Peyer's patch (tissue), 4 donors: ENCODE results near the gene SPATA20. TPM values are rescaled to one million over a fixed set of nuclear protein-coding genes. Genes with fewer than 3 reads are reported as not detected.
A peak's percentile ranks its signal among the peaks of the same experiment; 100 is the strongest.

Source experiments
- DNase-seq, 3 donors: peaks; one replicate each; pipeline ENCODE4 v3.0.0-alpha.2; 2017 to 2019
- H3K27ac ChIP-seq, 4 donors: fragments of 200-600 bp; sonication (generic); one replicate each; pipeline ENCODE4 v1.5.1; 2016 to 2019
- H3K27me3 ChIP-seq, 2 donors: fragments of 200-600 bp; sonication (generic); one replicate each; pipeline ENCODE4 v1.5.1; 2019
- H3K36me3 ChIP-seq, 3 donors: fragments of 200-600 bp; sonication (generic); one replicate each; pipeline ENCODE4 v1.5.1; 2016 to 2019
- H3K4me1 ChIP-seq, 4 donors: fragments of 200-600 bp; sonication (generic); one replicate each; pipeline ENCODE4 v1.5.1; 2016 to 2019
- H3K4me3 ChIP-seq, 4 donors: fragments of 200-600 bp; sonication (generic); 1 replicate in 3 of 4; 2 replicates in 1 of 4; pipeline ENCODE4 v1.5.1; 2016 to 2019; ENCODE audit warnings: mild to moderate bottlenecking in 1 of 4
- H3K9me3 ChIP-seq, 4 donors: fragments of 200-600 bp; sonication (generic); one replicate each; pipeline ENCODE4 v1.5.1; 2016 to 2019; ENCODE audit warnings: mild to moderate bottlenecking in 1 of 4
- CTCF ChIP-seq, 6 experiments: fragments of 450-650 bp in 4 of 6; fragments of 200-600 bp in 2 of 6; sonication (generic) in 1 of 6; IDR thresholded peaks; one replicate each; pipeline ENCODE4 v1.5.1; 2017 to 2019; ENCODE audit warnings: antibody characterized with exemption in 6 of 6, mild to moderate bottlenecking in 3 of 6, moderate library complexity in 1 of 6
- POLR2A ChIP-seq, 2 donors: fragments of 450-650 bp; IDR thresholded peaks; one replicate each; pipeline ENCODE4 v1.5.1; 2017; ENCODE audit warnings: antibody characterized with exemption in 2 of 2, mild to moderate bottlenecking in 2 of 2, moderate library complexity in 2 of 2
- total RNA-seq, 4 donors: library from RNA; depleted of rRNA; stranded (reverse); fragments of >200 nt; gene quantifications; one replicate each; pipeline ENCODE4 v1.1.0, GENCODE V29; 2016

The SPATA20 gene
- total RNA-seq, 4 donors from 2014 or later, result 75.1 to 125 (median 110) TPM

DNA sequence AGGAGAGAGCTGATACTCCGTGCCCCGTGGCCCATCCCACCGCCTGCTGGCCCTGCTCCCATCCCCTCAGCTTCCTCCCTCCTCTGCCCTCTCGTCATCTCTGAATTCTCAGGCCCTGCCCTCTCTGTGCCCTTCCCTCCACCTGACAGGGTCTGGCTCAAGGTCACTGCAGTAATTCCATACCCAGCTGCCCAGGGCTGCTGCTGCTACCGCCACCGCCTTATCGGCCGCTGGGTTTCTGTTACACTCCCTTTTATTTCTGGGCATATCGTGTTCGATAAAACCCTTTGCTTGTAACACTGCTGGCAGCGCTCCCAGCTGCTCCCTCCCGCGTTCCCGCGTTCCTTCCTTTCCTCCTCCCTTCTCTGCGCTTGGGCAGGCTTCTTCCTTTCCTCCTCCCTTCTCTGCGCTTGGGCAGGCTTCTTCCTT is 13.2 kb upstream of the SPATA20 start:
- Histone ChIP-seq H3K27ac (peak overlapping the region in 3 of 4 donors; percentile 60 to 84 (median 82)), H3K27me3 (peaks cover 0 to 10% of the 10 kb centered on the region in 2 donors), H3K36me3 (no peaks in the 10 kb centered on the region), H3K9me3 (no peaks in the 10 kb centered on the region), H3K4me3 (peak overlapping the region in 2 of 4 donors; percentile 38 to 50), H3K4me1 (peaks cover 0 to 44% (median 0%) of the 10 kb centered on the region in 4 donors)
- TF ChIP-seq CTCF (IDR thresholded peaks at IDR 0.05) (no peak), POLR2A (IDR thresholded peaks at IDR 0.05) (no peak)
- DNase-seq, result peak in 2 of 3 donors; percentile 71 to 79

DNA sequence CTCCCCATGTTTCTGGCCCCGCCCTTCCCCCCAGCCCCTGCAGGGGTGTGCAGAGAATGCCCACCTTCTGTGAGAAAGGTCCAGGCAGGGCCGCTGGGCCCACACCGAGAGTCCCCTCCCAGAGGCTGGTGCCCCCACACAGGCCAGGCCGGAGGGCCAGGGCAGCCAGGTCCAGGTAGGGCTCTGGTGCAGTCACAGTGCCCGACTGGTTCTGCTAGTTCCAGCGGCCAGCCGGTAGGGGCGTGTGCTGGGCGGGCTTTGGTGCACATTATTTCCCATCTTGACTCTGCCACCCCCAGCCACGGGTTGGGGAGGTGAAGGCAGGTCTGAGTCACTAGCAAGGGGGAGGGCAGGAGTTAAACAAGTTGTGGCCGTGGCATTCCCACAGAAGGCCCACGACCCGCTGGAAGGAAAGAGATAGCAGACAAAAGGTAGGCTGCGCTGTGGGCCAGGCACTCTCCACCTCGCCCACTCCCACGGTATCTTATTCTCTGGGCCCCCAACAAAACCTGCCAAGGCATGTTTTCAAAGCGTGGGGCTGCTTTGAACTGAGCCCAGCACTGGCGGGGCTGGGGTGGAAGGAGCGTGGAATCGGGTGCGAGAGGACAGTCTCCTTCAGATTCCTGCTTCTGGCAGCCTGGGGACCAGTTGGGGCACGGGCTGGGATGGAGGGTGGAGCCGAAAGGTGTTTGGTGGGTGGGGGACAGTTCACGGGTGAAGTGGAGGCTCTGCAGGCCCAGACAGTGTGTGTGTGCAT is 12.6 kb upstream of the SPATA20 start:
- peak overlapping the region in 2 of 4 donors; percentile 38 to 50 for H3K4me3 ChIP-seq
- peak in 2 of 3 donors; percentile 69 to 81 for DNase-seq
- peaks cover 0 to 51% (median 0%) of the 10 kb centered on the region in 4 donors for H3K4me1 ChIP-seq
- peaks cover 0 to 10% of the 10 kb centered on the region in 2 donors for H3K27me3 ChIP-seq
- H3K9me3 ChIP-seq, result no peaks in the 10 kb centered on the region
- H3K36me3 ChIP-seq, result no peaks in the 10 kb centered on the region
- TF ChIP-seq POLR2A (IDR thresholded peaks at IDR 0.05) (peak in 1 of 2 donors; percentile 54), CTCF (IDR thresholded peaks at IDR 0.05) (peak in 4 of 6 experiments; percentile 18 to 68 (median 56))
- peak overlapping the region in 3 of 4 donors; percentile 60 to 84 (median 82) for H3K27ac ChIP-seq

DNA sequence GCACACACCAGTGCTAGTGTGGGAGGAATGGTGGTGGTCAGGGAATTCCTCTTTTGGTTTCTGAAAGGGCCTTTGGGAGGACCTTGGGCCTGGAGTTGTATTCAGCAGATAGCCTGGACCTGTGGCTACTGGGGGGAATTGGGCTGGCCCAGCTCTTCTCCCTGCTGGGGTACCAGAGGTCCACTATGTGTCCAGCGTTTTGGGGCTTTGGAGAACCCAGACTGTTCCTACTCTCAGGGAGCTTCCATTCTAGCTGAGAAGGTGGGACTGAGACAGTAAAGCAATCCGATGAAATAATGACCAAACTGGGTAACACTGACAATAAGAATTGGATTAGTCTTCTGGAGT is 12.0 kb upstream of the SPATA20 start:
- Histone ChIP-seq H3K36me3 (no peaks in the 10 kb centered on the region), H3K4me1 (peaks cover 0 to 56% (median 0%) of the 10 kb centered on the region in 4 donors), H3K27ac (no peak overlapping the region), H3K4me3 (no peak overlapping the region), H3K9me3 (no peaks in the 10 kb centered on the region), H3K27me3 (peaks cover 0 to 10% of the 10 kb centered on the region in 2 donors)
- no peak for DNase-seq
- no peak for TF ChIP-seq POLR2A (IDR thresholded peaks at IDR 0.05)
- TF ChIP-seq CTCF (IDR thresholded peaks at IDR 0.05), result no peak

DNA sequence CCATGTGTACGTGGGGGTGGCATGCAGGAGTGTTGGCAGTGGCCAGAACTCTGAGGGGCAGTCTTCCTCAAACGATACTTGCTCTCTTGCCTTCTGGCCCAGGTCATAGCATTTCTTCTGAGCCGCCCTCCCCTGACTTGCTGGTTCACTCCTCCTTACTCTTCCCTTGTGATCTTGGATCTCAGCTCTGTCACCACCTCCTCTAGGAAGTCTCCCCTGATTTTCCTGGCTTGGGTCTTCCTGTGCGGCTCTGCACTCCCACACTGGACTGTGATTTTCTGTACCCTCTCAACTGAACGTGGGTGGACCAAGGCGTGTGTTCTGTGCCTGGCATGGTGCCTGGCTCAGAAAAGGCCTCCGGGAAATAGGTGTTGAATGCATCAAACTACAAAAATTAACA is 11.6 kb upstream of the SPATA20 start:
- Histone ChIP-seq H3K27ac (no peak overlapping the region), H3K36me3 (no peaks in the 10 kb centered on the region), H3K4me3 (no peak overlapping the region), H3K4me1 (peaks cover 0 to 58% (median 0%) of the 10 kb centered on the region in 4 donors), H3K9me3 (no peaks in the 10 kb centered on the region), H3K27me3 (peaks cover 0 to 10% of the 10 kb centered on the region in 2 donors)
- no peak for DNase-seq
- TF ChIP-seq CTCF (IDR thresholded peaks at IDR 0.05), result no peak

DNA sequence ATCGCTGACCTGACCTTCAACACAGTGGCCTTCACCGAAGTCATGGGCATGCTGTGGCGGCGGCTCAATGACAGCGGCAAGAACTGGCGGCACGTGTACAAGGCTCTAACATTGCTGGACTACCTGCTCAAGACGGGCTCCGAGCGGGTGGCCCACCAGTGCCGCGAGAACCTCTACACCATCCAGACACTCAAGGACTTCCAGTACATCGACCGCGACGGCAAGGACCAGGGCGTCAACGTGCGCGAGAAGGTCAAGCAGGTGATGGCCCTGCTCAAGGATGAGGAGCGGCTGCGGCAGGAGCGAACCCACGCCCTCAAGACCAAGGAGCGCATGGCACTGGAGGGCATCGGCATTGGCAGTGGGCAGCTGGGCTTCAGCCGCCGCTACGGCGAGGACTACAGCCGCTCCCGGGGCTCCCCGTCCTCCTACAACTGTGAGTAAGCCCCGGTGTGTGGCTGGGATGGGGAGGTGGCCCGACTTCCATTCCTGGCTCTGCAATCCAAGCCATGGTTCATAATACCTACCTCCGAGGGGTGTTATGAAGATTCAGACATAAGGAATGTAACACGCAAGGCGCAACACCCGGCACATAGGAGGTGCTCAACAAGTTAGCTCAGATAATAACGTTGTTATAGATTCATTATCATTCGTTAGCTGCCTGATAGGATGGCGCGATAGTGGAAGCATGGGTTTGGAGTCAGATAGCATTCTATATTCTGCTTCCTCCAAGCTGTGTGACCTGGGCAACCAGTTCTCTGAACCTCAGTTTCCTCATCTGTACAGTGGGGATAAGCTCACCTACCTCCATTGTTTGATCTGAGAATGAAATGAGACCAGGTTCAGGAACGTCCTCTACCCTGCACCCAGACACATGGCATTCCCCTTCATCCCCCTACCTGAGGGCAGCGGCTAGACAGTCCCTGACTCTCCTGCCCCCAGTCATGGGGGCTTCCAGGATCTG is 10.0 kb upstream of the SPATA20 start:
- H3K27me3 ChIP-seq, result peaks cover 0 to 10% of the 10 kb centered on the region in 2 donors
- no peaks in the 10 kb centered on the region for H3K36me3 ChIP-seq
- H3K27ac ChIP-seq, result no peak overlapping the region
- H3K4me3 ChIP-seq, result no peak overlapping the region
- DNase-seq, result no peak
- peaks cover 0 to 69% (median 2%) of the 10 kb centered on the region in 4 donors for H3K4me1 ChIP-seq
- H3K9me3 ChIP-seq, result no peaks in the 10 kb centered on the region
- no peak for TF ChIP-seq CTCF (IDR thresholded peaks at IDR 0.05)
